Activated CD4-positive, alpha-beta T cell treated with anti-CD3 and anti-CD28 coated beads, Interleukin-2, amount 10 ng/mL, durations not matched to agents 24 days and 14 days (primary cell): ENCODE data around the gene TMEM86A. TPM values are rescaled to one million over a fixed set of nuclear protein-coding genes. Genes with fewer than 3 reads are reported as not detected.
A peak's percentile ranks its signal among the peaks of the same experiment; 100 is the strongest.

Source experiments
- DNase-seq: peaks from one replicate; pipeline ENCODE4 v3.0.0; 2022
- H3K27ac Mint-ChIP-seq: one replicate; pipeline ENCODE4 v1.8.0; 2022; ENCODE audit warnings: mild to moderate bottlenecking, mixed read lengths
- H3K27me3 Mint-ChIP-seq: one replicate; pipeline ENCODE4 v1.8.0; 2022; ENCODE audit warnings: mixed read lengths
- H3K36me3 Mint-ChIP-seq: one replicate; pipeline ENCODE4 v1.8.0; 2022; ENCODE audit warnings: low read depth, mild to moderate bottlenecking, mixed read lengths
- H3K4me1 Mint-ChIP-seq: one replicate; pipeline ENCODE4 v1.8.0; 2021; ENCODE audit warnings: mixed read lengths
- H3K4me3 Mint-ChIP-seq: one replicate; pipeline ENCODE4 v1.8.0; 2022; ENCODE audit warnings: mild to moderate bottlenecking, moderate library complexity, mixed read lengths
- H3K9me3 Mint-ChIP-seq: one replicate; pipeline ENCODE4 v1.8.0; 2021; ENCODE audit warnings: mixed read lengths
- intact Hi-C: fragments of 100-400 bp; cut with micrococcal nuclease; formaldehyde crosslinking; loops from one replicate; pipeline ENCODE4 v1.15.1; 2023
- total RNA-seq: library from RNA; stranded (reverse); gene quantifications from 2 replicates; pipeline ENCODE4 v1.2.3, GENCODE V29; 2022

TMEM86A gene
- total RNA-seq, 1 donor from 2014 or later, result 0.21 TPM

DNA sequence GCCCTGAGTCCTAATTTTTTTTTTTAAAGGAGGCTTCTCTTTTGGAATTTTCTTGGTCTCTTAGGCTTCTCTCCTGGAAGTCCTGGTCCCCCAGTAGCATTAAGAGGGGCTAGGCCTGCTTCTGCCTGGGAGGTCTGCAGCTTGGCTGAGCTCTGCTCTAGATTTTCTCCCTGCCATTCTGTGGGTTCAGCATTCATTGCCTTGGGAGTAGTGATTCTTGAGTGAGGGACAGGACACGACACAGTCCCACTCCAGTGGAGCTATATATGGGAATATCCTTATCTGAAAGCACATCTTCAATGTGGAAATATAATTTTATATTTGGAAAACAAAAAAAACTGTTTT, 23.7 kb downstream of the TMEM86A start:
- Mint-ChIP-seq H3K4me1 (peaks cover 8% of the 10 kb centered on the region), H3K9me3 (no peaks in the 10 kb centered on the region), H3K27ac (no peak overlapping the region), H3K4me3 (peak overlapping the region; percentile 93), H3K27me3 (peaks cover 26% of the 10 kb centered on the region), H3K36me3 (no peaks in the 10 kb centered on the region)
- intact Hi-C loops, result loop anchor here (2.0 to 5.0 kb wide), 2 partner anchors 87 to 195 kb away; partner anchors contain the start of genes SPTY2D1 and TSG101
- DNase-seq, result no peak

DNA sequence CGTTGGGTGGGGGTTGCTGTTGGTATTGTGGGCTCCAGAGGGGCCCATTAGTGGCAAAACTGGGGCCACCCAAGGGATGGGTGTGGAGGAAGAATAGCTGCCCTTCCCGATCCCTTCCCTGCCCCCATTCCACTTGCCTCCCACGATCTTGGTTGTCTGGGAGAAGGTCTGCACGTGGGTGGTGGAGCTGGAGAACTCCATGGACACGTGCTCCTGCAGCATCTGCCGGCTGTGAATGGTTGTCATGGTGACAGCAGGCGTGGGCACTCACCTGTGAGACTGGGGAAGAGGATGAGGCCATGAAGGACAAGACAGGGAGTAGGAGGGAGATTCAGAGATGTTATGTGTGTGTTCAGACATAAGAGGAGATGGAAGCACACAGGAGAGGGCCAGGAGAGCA, 25.4 kb downstream of the TMEM86A start:
- no peak overlapping the region for H3K4me3 Mint-ChIP-seq
- H3K27ac Mint-ChIP-seq, result no peak overlapping the region
- H3K36me3 Mint-ChIP-seq, result no peaks in the 10 kb centered on the region
- H3K4me1 Mint-ChIP-seq, result peaks cover 11% of the 10 kb centered on the region
- no peaks in the 10 kb centered on the region for H3K9me3 Mint-ChIP-seq
- H3K27me3 Mint-ChIP-seq, result peaks cover 16% of the 10 kb centered on the region
- intact Hi-C loops, result loop anchor here (2.0 to 5.0 kb wide), 2 partner anchors 89 to 197 kb away; partner anchors contain the start of genes SPTY2D1 and TSG101
- DNase-seq, result no peak

DNA sequence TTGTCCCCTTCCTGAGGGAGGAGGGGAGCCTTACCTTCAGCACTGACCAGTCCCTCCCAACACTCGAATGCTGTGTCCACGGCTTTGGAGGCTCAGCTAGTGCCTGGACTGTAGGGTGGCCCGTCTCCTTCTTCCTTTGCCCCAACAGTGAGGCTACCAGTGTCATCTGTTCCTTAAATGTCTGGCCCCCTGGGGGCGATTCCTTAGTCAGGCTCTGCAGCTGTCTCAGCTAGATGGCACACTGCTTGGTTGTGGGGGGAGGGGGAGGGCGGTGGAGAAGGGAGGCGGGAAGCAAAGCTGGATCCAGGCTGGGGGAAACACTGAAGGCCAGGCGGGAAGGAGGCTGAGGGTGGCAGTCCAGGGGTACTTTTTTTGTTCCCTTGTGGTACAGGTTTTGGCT, 27.5 kb downstream of the TMEM86A start, which contains the start of gene IGSF22:
IGSF22 (minus strand) TSS at position 149 of the 400 bp plus-strand sequence. CDS start 1,952 bp downstream, outside the sequence.
- Mint-ChIP-seq H3K36me3 (no peaks in the 10 kb centered on the region), H3K9me3 (no peaks in the 10 kb centered on the region), H3K4me3 (no peak within 1 kb of the TSS), H3K27me3 (peaks cover 9% of the 10 kb centered on the region), H3K4me1 (peaks cover 8% of the 10 kb centered on the region), H3K27ac (no peak within 1 kb of the TSS)
- DNase-seq, result no peak
- intact Hi-C loops, result no loop called here

DNA sequence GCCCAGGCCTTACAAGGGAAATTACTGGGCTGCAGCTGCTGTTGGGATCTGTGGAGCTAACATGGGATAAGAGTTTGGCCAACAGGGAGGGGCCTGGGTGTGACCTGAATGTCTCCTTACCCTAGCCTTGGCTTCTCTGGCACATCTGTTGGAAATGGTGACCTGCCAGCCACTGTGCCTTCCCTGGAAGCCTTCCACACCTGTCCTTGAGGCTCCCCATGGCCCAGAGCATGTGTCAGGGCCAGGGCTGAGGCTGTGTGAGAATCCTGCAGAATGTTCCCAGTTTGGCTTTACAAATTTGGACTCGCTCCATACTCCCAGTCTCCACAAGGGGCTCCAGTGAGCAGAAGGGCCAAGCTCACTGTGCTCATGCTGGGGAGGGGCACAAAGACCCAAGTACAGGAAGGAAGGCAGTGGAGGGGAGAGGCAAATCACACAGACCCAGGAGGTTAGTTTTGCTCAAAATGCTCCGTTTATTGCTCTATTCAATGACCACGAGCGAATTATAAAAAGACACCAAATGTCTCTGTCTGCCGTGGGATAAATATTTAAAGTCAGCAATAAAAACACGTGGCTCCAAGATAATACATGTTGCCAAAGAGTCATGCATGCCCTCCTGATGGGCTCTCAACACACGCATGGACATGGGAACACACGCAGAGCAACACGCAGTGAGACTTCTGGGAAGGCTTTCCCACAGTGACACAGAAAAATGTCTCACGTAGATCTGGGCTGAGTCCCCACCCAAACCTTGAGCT, 29.1 kb downstream of the TMEM86A start:
- no peak overlapping the region for H3K27ac Mint-ChIP-seq
- H3K4me3 Mint-ChIP-seq, result no peak overlapping the region
- peaks cover 3% of the 10 kb centered on the region for H3K4me1 Mint-ChIP-seq
- H3K36me3 Mint-ChIP-seq, result no peaks in the 10 kb centered on the region
- no peaks in the 10 kb centered on the region for H3K9me3 Mint-ChIP-seq
- peaks cover 7% of the 10 kb centered on the region for H3K27me3 Mint-ChIP-seq
- peak; percentile 84 for DNase-seq
- intact Hi-C loops, result no loop called here

DNA sequence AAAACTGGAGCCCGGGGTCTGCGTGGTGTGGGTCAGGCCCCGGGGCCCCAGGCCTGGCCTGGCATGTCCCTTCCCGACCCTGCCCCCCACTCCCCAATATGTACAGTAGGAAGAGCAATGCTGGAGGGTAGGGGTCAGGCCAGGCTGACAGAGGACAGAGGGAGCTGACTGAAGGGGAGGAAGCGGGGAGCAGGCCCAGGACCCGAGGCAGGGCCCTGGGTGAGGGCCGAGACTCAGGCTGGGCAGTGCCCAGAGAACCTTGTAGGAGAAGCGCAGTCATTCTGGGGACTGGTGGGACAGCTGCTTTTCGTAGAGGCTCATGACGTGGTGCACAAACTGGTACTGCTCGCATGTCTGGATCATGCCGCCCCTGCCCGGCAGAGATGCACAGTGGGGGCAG, 30.1 kb downstream of the TMEM86A start:
- Mint-ChIP-seq H3K9me3 (no peaks in the 10 kb centered on the region), H3K4me3 (no peak overlapping the region), H3K27ac (no peak overlapping the region), H3K36me3 (no peaks in the 10 kb centered on the region), H3K4me1 (peaks cover 3% of the 10 kb centered on the region), H3K27me3 (peaks cover 3% of the 10 kb centered on the region)
- DNase-seq, result no peak
- intact Hi-C loops, result no loop called here

DNA sequence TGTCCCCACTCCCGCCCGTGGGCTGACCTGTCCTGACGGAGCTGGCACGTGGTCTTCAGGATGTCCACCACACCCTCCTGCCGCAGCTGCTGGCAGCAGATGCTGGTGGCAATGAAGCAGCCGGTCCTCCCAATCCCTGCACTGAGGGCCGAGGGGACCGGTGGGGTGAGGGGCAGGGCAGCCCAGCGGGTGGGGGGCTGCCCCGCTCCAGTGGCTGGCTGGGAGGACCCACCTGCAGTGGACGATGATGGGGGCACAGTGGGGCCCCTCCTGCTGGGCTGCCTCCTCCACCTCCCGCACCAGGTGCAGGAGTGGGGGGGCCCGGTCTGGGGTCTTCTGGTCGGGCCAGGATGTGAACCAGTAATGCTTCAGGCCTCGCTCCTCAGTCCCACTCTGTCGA, 30.8 kb downstream of the TMEM86A start:
- intact Hi-C loops, result no loop called here
- Mint-ChIP-seq H3K9me3 (no peaks in the 10 kb centered on the region), H3K4me1 (peaks cover 3% of the 10 kb centered on the region), H3K36me3 (no peaks in the 10 kb centered on the region), H3K27me3 (no peaks in the 10 kb centered on the region), H3K27ac (no peak overlapping the region), H3K4me3 (no peak overlapping the region)
- DNase-seq, result no peak

DNA sequence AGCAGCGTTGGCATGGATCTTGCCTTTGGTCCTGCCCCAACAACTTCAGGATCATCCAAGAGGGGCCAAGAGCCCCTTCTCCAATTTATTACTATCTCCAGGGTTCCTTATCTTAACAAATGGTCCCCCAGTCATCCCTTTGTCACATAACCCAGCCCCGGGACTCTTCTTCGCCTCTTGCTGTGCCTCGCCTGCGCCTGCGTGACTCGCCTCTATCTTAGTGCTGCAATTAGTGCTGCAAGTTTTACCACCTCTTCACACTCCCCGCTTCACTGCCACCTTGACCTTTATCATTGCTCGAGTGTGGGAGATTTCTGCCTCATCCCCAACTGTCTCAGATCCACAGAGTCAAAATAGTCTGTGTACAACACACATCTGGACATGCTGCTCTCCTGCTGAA, 31.4 kb downstream of the TMEM86A start:
- DNase-seq, result no peak
- Mint-ChIP-seq H3K4me3 (no peak overlapping the region), H3K4me1 (peaks cover 3% of the 10 kb centered on the region), H3K27me3 (peaks cover 2% of the 10 kb centered on the region), H3K36me3 (no peaks in the 10 kb centered on the region), H3K9me3 (no peaks in the 10 kb centered on the region), H3K27ac (no peak overlapping the region)
- intact Hi-C loops, result loop anchor here (5.0 to 10.0 kb wide), 2 partner anchors 485 to 613 kb away; partner anchors contain the start of gene SAA2

DNA sequence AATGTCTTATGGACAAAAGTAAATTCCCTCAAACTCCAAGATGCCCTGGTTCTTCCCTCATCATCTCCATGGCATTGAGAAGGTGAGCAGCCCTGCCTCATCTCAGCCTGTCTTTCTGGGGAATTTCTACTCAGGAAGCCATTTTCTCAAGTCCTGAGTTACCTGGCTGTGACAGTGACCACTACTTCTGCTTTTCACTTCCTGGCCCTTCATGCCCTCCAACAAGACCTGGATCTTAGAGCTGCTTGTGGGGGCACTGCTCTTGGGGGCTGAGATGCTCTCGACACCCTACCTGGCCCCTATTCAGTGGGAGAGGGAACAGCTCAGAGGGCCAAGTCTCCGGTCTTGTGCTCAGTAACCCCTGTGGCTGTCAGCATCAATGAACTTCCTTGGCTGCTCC, 32.9 kb downstream of the TMEM86A start:
- Mint-ChIP-seq H3K4me1 (peaks cover 3% of the 10 kb centered on the region), H3K27ac (no peak overlapping the region), H3K9me3 (no peaks in the 10 kb centered on the region), H3K27me3 (peaks cover 4% of the 10 kb centered on the region), H3K36me3 (no peaks in the 10 kb centered on the region), H3K4me3 (no peak overlapping the region)
- DNase-seq, result no peak
- intact Hi-C loops, result loop anchor here (1.0 to 10.0 kb wide), 3 partner anchors 191 to 614 kb away; partner anchors contain the start of gene SAA2

DNA sequence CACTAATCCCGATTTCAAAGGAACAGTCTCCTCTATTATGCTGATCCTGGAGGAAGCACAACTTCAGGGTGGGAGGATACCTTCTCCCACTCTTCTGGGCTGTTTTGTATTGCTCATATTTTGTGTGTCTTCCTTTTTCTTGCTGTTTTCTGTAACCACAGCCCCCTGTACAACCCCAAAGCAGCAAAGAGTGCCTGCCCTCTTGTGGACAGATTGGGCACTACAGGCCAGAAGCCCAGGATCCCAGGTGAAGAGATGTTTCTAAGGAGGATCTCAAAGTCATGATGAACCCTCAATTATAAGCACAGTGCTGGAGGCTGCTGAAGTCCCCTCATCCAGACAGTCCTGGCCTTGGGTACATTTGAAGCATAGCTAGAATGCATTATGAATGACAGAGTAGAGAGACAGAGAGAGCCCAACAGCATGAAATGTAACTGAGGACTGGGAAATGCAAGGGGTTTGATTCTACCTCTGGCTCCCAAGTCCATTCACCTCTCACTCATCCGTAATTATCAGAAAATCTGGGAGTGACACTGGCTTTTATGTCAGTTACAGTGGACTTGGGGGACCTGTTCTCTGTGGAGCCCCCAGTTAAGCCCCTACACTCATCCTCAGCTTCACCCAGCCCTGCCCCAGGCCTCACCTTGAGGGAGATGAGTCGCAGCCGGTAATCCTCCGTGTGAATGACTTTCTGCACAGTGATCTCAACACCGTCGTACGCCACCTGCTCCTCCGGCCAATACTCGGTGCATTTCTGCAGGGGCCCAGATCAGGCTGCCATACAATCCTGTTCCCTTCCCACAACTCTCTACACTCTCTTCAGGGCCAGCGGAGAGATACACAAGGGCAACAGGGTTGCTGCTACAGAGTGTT, 33.6 kb downstream of the TMEM86A start:
- H3K27ac Mint-ChIP-seq, result no peak overlapping the region
- H3K4me3 Mint-ChIP-seq, result no peak overlapping the region
- H3K4me1 Mint-ChIP-seq, result peaks cover 3% of the 10 kb centered on the region
- intact Hi-C loops, result loop anchor here (1.0 to 10.0 kb wide), 3 partner anchors 192 to 615 kb away; partner anchors contain the start of gene SAA2
- DNase-seq, result peak; percentile 90
- H3K36me3 Mint-ChIP-seq, result no peaks in the 10 kb centered on the region
- peaks cover 4% of the 10 kb centered on the region for H3K27me3 Mint-ChIP-seq
- H3K9me3 Mint-ChIP-seq, result no peaks in the 10 kb centered on the region

DNA sequence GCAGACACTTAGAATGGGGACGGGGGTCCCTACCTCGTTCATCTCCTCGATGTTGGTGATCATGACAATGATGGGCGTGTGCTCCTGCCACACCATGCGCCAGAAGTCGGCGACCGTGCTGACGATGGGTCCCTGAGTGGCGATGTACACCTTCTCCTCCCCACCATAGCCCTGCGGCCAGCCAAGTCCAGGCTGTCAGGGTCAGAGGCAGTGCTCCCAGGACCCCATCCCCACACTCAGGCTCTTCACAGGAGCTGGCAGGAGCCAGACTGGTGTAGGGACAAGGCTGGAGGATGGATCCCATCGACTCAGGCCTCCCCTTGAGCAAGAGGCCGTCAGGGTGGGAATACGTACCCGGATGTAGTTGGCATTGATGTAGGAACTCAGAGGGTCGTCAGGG, 34.6 kb downstream of the TMEM86A start:
- intact Hi-C loops, result loop anchor here (5.0 to 10.0 kb wide), 2 partner anchors 488 to 616 kb away; partner anchors contain the start of gene SAA2

DNA sequence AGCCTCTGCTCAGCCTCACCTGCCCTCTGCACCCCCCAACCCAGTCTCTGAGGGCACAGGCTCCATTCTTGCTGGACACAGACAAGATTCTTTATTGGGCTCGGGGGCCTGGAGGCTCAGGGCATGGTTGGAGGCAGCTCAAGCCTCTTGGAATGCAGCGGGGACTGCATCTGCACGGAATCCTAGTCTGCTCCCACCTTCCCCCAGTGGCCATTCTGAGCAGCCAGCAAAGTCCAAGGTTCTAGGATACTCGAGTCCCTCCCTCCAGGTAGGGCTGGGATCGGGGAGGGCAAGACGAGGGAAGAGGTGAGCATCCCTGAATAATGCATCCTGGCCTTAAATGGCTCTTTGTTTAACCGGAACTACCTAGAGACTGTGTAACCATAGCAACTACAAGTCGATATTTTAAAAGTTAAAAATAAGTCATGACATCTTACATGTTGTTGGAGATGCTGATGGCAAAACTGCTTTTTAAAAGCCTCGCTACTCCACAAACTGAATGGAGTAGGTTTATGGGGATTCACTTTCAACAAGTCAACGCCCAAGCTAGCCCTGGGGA, 38.1 kb downstream of the TMEM86A start:
- H3K9me3 Mint-ChIP-seq, result no peaks in the 10 kb centered on the region
- peaks cover 4% of the 10 kb centered on the region for H3K27me3 Mint-ChIP-seq
- DNase-seq, result no peak
- intact Hi-C loops, result loop anchor here (10.0 kb wide), 1 partner anchor 492 kb away; the partner anchor contains the start of gene SAA2
- no peaks in the 10 kb centered on the region for H3K4me1 Mint-ChIP-seq
- no peak overlapping the region for H3K4me3 Mint-ChIP-seq
- no peaks in the 10 kb centered on the region for H3K36me3 Mint-ChIP-seq
- no peak overlapping the region for H3K27ac Mint-ChIP-seq

More for the DNA sequence above, 34.6 kb downstream of the TMEM86A start:
- H3K36me3 Mint-ChIP-seq, result no peaks in the 10 kb centered on the region
- no peak overlapping the region for H3K27ac Mint-ChIP-seq
- H3K9me3 Mint-ChIP-seq, result no peaks in the 10 kb centered on the region
- no peaks in the 10 kb centered on the region for H3K4me1 Mint-ChIP-seq
- H3K4me3 Mint-ChIP-seq, result no peak overlapping the region
- H3K27me3 Mint-ChIP-seq, result peaks cover 4% of the 10 kb centered on the region
- no peak for DNase-seq

DNA sequence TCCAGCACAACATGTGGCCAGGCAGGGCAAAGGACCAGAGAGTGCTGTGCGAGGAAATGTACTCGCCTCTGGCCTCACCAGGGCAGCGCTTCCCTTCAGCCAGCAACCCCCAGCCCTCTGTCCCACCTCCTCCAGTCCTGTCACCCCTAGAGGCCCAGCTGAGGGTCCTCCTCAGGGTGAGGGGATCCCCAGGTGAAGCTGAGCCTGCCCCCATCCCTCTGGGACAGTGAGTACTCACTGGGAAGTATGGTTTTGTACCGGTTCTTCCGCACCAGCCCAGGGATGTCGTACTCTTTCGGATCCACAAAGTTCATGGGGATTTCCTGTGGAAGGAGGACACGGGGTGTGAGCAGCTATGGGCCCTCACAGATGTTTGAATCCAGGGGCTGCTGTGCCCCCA, 39.1 kb downstream of the TMEM86A start:
- no peaks in the 10 kb centered on the region for H3K4me1 Mint-ChIP-seq
- no peaks in the 10 kb centered on the region for H3K36me3 Mint-ChIP-seq
- DNase-seq, result no peak
- no peak overlapping the region for H3K4me3 Mint-ChIP-seq
- no peak overlapping the region for H3K27ac Mint-ChIP-seq
- intact Hi-C loops, result loop anchor here (10.0 kb wide), 1 partner anchor 493 kb away; the partner anchor contains the start of gene SAA2
- no peaks in the 10 kb centered on the region for H3K9me3 Mint-ChIP-seq
- H3K27me3 Mint-ChIP-seq, result peaks cover 4% of the 10 kb centered on the region

DNA sequence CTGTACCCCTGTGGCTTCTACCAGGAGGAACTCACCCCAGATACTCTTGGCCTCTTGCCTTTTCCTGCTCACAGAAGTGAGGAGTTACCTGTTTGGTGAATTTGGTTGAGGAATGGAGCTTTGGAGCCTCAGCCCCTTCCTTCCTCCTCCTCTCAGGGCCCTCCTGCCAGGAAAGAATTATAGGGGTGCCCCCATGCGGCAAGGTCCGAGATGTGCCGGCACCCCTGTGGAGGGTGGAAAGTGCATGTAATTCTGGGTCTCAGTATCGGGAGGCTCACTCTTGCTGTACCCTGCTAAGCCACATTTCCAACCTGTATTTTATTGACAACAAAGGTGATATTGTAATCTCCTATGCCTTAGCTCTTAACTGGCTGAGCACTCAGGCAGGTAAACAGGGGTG, 41.1 kb downstream of the TMEM86A start:
- no peak overlapping the region for H3K27ac Mint-ChIP-seq
- DNase-seq, result no peak
- H3K36me3 Mint-ChIP-seq, result no peaks in the 10 kb centered on the region
- no peak overlapping the region for H3K4me3 Mint-ChIP-seq
- no peaks in the 10 kb centered on the region for H3K4me1 Mint-ChIP-seq
- no peaks in the 10 kb centered on the region for H3K9me3 Mint-ChIP-seq
- intact Hi-C loops, result loop anchor here (10.0 kb wide), 1 partner anchor 495 kb away; the partner anchor contains the start of gene SAA2
- H3K27me3 Mint-ChIP-seq, result peaks cover 4% of the 10 kb centered on the region
